ENCODE measurements around the gene AMN.
A peak's percentile ranks its signal among the peaks of the same experiment; 100 is the strongest.

The AMN gene

DNA sequence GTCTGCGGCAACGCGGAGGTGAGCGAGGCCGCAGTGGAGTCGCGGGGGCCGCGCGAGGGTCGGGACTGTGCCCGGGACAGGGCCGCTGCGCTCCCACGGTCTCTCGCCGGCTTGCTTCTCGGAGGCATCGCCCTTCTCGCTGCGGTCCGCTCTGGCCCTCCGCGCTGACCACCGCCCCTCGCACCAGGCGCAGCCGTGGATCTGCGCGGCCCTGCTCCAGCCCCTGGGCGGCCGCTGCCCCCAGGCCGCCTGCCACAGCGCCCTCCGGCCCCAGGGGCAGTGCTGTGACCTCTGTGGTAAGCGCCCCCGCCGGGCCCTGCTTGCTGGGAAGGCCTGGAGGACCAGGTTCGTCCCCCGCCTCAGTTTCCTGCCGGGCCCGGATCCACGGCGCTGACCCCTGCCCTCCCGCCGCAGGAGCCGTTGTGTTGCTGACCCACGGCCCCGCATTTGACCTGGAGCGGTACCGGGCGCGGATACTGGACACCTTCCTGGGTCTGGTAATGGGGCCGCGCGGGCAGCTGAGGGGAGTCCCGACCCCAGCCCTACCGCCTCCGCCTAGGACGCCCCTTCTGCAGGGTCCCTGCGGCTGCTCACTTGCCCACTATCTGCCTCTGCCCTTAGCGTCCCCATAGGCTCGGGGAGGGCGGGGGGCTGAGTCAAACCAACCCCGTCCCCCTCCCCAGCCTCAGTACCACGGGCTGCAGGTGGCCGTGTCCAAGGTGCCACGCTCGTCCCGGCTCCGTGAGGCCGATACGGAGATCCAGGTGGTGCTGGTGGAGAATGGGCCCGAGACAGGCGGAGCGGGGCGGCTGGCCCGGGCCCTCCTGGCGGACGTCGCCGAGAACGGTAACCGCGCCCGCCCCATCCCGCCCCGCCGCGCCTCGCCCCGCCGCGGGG is 7.0 kb downstream of the AMN start:
- peak in 1 of 3 donors; percentile 15 for DNase-seq

DNA sequence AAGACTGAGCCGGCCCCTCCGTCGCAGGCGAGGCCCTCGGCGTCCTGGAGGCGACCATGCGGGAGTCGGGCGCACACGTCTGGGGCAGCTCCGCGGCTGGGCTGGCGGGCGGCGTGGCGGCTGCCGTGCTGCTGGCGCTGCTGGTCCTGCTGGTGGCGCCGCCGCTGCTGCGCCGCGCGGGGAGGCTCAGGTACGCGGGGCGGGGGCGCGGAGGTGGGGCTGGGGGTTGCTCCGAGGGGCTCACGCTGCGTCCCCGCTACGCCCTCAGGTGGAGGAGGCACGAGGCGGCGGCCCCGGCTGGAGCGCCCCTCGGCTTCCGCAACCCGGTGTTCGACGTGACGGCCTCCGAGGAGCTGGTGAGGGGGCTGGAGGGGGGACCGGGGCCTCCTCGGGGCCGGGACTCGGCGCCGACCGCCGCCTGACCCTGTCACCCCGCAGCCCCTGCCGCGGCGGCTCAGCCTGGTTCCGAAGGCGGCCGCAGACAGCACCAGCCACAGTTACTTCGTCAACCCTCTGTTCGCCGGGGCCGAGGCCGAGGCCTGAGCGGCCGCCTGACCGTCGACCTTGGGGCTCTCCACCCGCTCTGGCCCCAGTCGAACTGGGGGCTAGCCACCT is 7.8 kb downstream of the AMN start:
- DNase-seq, result peak in 1 of 3 donors; percentile 24

DNA sequence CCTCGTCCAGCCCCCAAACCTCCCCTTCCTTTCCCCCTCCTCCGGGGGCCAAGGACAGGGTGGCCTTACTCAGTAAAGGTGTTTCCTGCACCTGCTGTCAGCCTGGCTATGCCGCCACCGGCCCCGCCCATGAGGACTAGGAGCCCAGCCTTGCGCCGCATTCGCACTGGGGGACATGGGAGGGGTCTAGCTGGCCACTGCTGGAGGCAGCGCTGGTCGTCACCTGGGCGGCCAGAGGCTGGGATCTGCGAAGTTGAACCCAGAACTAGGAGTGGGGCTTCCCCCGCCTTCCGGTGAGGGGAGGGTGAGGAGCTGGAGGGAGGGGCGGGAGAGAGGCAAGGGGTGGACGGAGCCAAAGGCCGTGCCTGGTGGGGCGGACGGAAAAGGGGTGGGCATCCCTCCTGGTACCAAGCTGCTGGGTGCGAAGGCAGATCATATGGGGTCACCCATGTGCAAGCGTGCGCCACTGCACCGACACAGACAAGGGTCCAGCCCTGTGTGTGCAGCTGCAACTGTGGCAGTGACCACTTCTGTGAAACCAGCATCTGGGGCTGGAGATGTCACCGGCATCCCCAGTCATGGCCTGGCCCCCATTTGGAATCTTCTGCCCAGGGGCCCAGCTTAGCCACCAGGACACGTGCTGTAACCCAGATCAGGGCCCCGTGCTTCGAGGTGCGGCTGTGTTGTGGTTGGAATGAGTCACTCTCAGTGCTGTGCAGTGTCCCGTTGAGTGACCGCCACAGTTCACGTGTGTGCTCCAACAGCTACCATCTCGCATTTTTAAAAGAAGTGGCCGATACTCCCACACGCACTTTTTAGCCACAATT is 8.5 kb downstream of the AMN start:
- no peak for DNase-seq

DNA sequence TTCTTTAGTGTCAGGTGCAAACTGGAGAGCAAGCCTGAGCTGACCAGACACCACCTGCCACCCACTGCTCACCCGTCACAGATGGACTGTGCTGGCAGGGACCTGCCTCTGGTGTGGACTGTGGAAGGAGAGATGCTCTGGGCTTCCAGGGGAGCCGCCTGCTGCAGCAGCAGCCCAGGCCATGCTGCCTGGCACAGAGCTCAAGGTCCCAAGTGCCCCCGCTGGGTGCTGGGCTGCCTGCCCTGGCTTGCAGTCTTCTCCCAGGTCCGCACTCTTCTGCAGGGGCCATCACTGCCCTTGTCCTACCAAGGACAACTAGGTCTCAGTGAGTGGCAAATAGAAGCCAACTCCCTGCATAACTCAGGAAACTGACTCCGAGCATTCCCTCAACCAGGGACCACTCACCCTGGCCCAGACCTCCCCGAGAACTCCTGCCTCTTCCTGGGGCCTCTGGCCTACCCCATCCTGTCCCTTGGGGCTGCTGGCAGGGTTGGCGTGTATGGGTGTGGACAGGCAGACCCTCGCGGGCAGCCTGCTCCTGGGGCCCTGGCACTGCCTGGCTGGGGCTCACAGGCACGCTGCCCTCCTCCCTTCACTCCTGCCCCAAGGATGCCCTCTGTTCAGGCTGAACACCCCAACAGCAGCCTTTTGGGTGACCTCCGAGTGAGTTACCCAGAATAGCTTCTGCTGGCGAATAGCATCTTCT is 9.3 kb downstream of the AMN start:
- DNase-seq, result no peak

DNA sequence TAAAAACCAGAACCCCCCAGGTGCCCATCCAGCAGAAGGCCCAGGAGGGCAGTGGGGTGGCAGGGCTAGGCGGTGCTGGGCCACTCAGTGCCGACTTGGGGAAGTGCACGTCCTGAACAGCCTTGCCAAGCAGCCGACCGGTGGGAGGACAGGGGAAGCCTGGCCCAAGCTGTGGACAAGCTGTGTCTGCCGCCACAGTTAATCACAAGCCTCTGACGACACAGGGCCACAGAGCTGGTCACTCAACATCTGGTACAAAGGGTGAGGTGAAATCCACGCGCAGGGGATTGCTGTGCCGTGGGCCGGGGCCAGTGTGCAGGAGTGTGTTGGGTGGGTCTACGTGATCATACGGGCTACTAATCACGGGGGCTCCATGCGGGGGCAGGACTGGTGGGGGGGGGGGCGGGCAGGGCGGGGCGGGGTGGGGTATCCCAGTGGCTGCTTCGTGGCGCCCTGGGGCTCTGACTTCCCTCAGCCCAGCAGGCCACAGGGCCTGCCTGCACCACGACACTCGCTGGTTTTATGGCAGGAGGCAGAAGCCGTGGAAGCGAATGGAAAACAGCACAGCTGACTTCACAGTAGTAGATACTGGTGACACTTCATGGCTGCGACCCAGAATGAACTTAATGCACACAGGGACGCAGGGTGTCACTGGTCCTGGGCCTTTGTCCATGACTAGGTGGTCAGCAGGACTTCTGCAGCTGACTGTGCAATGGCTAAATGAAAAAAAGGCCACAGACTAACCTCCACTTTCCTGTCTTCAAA is 10.2 kb downstream of the AMN start:
- no peak for DNase-seq

DNA sequence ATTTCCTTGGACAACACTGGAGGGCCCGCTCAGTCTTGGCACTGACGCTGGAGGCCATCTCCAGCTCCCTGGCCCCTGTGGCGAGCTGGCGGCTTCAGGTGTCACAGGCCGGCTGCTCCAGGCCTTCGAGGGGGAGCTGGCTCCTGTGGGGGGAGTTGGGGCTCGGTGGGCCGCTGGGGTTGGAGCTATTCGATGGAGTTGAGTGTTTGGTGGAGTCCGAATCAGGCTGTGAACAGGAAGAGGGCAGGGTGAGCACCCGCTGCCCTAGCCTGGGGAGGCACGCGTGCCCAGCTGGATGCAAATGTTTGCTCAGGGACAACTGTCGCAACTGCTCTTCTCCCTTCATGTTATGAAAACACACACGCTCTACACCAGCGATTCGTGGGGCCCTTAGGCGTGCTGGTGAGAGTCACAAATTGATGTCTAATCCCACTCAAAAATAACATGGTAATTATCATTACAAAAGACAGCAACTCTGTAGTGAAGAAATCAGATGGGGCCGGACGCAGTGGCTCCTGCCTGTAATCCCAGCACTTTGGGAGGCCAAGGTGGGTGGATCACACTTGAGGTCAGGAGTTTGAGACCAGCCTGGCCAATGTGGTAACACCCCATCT is 11.3 kb downstream of the AMN start:
- DNase-seq, result no peak

DNA sequence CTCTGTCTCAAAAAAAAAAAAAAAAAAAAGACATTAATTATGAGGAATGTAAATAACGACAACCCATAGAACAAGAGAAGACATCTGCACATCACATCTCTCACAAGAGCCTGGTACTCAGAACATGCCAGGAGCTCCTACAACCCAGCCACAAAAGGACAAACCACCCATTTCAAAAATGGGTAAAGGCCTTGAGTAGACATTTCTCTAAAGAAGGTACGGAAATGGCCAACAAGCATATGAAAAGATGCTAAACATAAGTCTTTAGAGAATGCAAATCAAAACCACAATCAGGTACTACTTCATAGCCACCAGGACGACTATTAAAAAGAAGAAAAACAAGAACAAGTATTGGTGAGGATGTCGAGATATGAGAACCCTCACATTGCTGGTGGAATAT is 13.3 kb downstream of the AMN start:
- no peak for DNase-seq

DNA sequence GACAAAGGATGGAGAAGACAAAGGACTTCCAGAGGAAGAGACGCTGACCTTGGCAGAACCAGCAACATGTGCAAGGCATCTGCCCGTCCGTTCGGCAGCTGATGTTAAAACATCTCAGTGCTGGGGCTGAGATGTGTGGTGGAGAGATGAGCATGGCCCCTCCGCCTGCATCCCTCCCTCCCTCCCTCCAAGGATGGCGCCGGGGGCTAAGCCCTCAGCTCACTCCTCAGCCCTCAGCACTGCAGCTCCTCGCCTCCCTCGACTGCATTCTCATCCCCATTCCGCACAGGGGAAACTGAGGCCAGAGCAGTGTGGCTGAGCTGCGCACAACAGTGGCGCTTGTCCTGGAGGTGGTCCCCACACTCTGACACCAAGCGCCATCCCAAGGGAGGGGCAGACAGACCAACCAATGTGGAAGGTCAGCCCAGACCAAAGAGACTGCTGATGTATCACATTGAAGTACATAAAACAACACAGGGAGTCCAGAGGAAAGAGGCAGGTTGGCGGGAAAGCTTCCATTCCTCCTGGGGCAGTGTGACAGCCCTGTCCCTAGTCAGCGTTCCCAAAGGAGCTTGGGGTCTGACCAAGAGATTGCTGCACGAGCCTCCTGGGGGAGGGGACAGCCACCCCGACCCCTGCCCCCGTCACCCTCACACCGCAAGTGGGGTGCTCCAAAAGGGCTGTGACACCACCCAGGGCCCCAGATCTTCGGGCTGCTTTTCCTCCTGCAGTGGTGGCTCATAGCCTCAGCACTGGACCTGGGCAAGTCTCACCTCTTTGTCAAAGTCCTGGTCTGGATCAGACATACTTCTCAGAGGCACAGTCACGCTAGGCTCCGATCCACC is 15.1 kb downstream of the AMN start:
- DNase-seq, result no peak

DNA sequence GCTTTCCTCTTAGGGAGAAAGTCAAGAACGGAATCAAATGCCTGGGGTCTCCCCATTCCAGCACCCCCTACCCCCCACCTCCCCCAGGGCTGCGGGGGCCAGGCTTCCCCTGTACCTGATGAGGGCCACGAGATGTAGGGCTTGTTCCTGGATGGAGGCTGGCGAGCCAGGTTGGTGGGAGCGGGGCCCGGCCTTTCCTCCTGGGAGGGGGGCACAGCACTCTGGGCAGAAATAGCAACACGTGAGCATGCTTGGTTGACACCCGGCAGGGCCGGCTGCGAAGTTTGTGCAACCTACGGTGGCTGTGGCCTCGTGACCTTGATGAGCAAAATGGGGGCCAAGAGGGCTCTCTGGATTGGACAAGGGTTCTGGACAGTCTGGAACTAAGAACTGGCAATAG is 15.7 kb downstream of the AMN start:
- DNase-seq, result no peak

DNA sequence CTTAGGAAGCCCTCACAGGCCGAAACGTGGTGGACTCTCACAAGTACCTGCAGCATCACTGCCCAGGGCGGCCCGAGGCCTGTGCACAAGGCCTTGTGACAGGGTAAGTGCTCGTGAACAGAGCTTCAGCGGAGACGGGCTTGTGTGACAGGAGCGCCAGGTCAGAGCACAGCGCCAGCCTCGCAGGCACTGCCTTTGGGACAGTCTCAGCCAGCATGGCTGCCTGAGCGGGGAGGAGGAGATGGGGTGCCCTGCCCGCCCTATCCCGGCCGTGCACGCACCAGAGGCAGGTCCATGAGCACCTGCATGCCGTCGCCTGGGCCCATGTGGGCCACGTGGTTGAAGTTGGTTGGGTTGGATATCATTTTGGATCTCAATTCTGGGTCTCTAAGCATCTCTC is 16.9 kb downstream of the AMN start:
- DNase-seq, result no peak

DNA sequence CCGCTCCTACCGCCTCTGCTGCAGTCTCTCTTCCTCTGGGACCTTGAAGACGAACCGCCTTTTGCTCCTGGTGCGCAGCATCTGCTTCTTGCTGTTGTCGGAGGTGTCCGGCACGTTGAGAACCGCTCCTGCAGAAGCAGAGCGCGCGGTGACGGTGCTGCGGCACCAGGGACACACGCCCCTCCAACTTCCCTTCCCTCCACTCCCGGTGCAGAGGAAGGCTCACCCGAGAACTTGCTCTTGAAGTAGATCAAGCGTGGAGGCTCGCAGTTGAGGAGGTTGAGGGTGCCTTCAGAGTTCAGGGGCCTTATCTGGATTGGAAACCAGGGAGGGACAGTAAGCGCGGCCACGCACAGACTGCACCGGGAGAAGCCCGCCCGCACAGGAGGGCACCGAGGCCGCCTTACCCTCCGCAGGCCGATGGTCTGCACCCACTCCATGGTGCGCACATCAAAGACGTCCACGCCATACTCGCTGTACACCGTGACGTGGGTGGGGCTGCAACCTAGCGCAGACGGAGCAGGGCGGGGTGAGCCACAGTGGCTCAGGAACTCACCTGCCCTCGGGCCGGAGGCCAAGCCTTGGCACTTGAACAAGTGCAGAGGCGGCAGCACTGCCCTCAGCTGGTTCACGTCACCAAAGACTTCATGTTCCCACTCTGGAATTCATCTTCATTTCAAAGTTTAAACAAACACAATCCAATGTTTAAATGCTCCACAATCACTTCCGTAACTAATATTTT is 17.5 kb downstream of the AMN start:
- DNase-seq, result no peak

DNA sequence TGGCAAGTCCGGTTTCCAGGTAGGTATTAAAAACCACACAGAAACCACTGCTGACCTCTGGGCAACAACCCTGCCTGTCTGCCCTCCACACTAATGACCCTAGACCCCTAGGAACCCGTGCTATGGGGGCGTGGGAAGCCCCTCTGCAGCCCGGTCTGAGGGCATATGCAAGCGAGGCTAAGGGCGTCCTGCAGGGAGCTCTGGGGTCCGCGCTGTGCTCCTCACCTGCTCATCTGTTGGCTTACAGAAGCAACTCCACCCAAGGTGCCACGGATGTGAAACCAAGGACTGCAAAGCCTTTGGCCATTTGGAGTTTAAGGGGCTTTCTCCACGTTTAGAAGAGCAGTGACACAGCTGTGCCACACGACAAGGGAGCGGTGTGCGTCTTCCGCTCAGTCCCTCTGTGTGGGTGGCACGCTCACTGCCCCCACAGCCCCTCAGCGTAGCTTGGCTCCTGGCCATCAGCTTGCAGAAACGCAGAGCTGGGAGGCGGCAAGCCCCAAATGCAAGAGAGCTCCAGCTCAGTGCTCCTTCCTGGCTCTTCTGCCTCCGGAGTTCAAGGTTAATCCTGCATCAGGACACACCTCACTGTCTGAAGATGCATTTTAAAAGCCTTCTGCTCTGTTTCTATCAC is 18.4 kb downstream of the AMN start:
- DNase-seq, result no peak

DNA sequence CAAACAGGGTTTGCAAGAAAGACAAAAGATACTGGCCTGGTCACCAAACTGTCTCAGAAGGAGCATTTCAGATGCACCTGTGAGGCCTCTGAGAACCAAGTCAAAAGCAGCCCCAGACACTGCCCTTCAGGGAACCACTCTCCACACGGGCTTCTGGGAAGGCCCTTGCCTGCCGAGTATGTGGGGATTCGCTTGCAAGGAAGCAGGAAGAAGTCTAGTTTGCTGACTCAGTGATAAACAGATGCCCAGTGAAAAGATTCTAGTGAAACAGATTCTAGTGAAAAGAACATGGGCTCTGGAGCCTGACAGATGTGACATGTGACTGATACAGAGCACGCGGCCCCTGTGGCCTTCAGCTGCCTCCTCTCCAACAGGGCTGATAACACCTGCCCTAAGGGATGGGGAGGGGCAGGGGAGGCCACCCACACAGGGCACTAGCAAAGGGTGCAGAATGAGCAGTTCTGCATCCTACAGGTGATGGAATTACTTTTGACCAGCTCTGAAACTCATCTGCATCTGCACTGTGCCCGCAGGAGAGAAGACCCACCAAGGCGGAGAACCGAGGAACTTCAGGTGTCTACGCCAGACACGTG is 19.1 kb downstream of the AMN start:
- DNase-seq, result no peak

DNA sequence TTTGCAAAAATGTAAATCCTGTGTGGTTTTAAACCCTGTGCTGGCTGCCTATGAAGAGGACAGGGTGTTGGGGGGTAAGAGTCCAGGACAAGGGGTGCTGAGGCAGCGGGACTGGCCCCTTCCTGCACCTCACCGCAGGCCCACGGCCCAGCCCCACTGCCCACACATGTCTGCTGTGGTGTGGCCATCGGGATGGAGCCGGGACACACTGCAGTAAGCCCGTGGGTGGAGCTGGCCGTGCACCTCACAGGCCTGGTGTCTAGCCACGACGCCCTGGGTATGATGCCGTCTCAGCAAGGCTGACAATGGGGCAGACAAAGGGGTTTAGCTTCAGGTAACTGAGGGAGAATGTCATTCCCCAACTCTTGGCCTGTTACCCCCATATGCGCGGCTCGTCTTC is 19.6 kb downstream of the AMN start:
- DNase-seq, result no peak

DNA sequence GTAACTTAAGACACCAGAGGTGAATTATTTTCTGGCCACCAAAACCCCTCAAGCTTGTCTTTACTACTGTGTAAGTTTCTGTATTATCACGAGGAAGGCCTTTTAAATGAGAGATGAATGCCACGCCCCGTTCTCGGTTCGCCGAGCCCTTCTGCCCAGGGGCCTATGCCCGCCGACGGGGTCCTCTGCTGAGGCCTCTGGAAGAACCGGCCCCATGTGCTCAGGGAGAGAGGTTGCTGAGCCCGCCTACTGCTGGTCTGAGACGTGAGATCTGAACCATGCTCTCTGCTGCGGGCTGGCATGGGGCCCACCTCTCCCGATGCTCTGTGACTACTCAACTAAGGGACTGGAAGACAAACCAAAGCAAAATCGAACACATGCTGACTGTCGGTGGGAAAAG is 21.0 kb downstream of the AMN start:
- no peak for DNase-seq

DNA sequence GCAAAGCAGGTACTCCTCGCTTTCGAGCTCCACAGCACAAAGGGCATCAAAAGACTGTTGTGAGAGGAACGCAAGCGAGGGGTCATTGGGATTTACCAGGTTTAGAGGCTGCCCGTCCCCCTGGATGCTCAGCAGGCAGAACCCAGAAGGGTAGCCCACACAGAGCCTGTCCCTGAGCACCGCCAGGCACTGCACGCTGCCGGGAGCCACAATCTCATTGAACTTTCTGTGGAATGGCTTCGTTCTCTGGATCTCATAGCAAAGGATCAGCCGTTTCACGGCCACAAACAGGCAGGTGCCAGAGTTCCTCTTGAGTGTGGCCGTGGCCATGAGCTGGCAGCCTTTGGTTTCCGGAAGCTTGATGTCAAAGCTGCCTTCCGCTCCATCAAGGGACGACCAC is 21.5 kb downstream of the AMN start:
- DNase-seq, result no peak

DNA sequence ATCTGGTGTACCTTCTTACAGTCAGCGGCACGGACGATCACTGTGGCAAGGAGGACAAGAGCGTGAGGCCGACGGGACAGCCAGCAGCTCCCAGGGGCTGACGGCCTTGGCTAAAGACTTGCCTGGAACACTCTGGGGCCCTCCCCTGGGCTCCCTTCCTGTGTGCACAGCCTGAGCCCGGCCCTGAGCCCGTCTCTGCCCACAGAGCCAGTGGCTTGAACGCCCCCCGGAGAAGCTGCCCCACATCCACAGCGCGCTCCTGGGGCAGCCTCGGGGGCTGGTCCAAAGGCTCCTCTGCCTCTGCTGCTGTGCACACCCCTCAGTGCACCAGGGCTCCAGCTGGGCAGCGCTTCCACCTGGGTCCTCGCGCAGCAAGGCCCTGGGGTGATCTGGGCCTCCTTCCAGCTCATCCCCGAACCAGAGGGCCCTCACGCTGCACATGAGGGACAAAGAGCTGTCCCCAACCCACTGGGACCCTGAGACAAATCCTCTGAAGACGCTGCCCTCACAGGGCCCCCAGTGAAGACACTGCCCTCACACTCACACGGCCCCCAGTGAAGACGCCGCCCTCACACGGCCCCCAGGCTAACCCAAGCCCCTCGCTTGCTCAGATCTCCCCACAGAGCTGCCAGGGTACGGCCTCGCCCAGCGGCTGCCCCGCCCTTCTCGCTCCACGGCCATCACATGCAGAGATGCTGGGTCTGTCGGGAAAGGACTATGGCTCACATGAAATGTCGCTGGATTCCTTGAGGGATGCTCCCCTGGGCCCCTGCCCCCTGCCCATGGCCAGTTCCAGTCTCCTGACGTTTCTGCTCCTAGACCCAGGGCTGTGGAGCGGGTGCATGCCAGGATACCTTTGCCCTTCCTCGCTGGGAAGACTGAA is 22.2 kb downstream of the AMN start:
- no peak for DNase-seq
